ENCODE measurements around the gene CLTB.

Gene CLTB

GRCh38 chr5:176382721-176383120 is 33.6 kb downstream of the CLTB start:
- no peak for DNase-seq (ENCODE audit: low read depth, low spot score)

GRCh38 chr5:176381979-176382378 is 34.4 kb downstream of the CLTB start:
- DNase-seq (ENCODE audit: low read depth, low spot score), result no peak

- DNase-seq (ENCODE audit: low read depth, low spot score), result no peak
Measured at GRCh38 chr5:176381423-176381822, 34.9 kb downstream of the CLTB start.

GRCh38 chr5:176379881-176380280 is 36.5 kb downstream of the CLTB start:
- DNase-seq (ENCODE audit: low read depth, low spot score), result no peak

DNA sequence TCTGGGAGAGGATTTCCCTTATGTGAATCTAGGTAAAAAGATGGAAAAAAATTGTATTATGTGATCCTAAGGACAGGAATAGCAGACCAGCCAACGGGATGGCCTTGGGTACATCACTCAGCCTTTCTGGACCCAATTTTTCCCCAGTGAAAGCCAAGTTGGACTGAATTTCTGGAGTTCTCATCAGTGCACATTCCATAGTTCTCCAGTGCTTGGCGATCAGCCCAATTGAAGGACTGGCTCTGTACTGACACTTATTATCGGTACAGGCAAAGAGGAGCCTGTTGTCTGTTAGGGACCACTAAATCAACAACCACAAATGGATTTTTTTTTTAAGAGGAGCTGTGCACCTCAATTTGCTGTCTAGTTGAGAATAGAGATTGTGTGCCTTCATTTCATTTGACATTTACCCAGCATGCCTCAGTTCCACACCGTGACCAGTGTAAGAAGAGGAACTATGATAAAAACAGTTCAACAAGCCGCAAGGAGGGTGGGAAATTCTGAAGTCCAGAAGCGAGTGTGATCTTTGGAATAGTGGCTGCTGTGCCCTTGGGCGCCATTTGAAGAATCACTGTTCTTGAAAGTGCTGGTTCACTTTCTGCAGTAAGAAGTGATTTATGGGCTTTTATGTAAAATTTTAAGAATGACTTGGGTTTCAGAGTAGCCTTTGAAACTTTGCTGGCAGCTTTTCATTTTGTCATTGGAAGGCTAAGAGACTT is 43.1 kb downstream of the CLTB start:
- no peak for DNase-seq (ENCODE audit: low read depth, low spot score)

DNA sequence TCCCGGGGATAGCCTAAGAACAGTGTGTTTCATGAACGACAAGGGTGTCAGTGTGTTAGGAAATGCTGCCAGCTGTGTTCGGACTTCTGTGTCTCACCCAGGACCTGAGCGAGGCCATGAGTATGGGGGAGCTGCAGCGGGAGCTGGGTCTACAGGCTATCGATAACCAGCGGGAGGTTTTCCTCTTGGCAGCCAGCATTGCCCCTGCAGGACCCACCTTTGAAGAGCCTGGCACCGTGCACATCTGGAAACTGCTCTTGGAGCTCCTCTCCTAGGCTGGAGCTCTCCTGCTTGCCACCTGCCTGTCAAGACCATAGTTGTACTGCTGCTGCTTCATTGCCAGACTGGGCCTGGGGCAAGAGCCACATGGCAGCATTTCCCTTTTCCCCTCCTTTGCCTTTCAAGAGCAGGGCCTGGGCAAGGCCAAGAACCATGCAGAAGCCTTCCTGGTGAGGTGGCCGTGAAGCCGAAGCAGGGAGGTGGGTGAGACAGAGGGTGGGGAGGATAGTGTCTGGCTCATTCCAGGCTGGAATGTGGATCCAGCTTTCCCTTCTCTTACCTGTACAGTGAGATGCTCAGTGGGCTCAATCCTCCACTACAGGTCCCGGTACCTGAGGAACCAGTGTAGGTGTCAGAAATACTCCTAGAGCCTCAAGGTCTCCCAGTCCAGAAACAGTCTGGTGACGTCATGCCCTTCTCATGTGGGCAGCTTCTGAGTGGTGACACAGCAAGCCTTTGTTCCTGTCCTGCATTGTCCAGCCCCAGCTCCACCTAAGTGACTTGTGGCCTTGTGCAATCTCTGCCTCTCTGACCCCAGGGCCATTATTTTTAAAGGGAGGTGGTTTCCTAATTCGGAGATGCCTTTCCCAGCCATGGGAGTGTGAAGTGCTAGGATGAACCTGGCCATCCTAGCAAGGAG is 44.5 kb downstream of the CLTB start:
- DNase-seq (ENCODE audit: low read depth, low spot score), result no peak

DNA sequence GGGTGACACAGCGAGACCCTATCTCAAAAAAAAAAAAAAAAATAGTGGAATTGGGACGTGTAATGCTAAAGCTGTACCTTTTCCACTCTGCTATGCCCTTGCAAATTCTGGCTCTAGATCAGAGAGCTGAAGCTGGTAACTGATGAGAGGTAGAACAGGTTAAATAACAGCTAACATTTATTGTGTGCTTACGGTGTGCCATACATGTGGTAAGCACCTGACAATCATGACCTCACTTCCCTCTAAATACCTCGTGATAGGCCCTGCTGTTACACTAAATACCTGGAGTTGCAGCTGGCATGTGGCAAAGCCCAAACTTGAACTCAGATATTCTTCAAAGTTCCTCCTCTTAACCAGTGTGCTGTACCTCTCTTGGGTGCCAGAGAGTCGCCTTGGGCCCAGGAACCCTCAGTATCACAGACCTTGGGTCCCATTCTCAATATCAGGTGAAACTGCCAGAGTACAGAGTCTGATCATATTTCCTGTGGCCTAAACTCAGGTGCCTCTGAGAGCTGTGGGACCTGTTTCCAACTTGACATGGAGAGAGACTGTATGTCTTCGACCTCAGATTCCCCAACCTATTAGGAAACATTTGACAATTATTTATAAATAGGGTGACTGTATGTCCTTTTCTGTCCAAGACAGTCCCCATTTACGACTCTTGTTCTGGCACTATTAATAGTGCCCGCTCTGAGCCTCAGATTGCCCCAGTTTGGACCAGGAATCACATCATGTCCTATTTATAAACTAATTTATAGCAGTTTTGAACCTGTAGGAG is 46.2 kb downstream of the CLTB start:
- DNase-seq (ENCODE audit: low read depth, low spot score), result no peak

GRCh38 chr5:176368726-176369125 is 47.6 kb downstream of the CLTB start:
- no peak for DNase-seq (ENCODE audit: low read depth, low spot score)

GRCh38 chr5:176366232-176366894 is 50.0 kb downstream of the CLTB start:
- DNase-seq (ENCODE audit: low read depth, low spot score), result no peak

DNA sequence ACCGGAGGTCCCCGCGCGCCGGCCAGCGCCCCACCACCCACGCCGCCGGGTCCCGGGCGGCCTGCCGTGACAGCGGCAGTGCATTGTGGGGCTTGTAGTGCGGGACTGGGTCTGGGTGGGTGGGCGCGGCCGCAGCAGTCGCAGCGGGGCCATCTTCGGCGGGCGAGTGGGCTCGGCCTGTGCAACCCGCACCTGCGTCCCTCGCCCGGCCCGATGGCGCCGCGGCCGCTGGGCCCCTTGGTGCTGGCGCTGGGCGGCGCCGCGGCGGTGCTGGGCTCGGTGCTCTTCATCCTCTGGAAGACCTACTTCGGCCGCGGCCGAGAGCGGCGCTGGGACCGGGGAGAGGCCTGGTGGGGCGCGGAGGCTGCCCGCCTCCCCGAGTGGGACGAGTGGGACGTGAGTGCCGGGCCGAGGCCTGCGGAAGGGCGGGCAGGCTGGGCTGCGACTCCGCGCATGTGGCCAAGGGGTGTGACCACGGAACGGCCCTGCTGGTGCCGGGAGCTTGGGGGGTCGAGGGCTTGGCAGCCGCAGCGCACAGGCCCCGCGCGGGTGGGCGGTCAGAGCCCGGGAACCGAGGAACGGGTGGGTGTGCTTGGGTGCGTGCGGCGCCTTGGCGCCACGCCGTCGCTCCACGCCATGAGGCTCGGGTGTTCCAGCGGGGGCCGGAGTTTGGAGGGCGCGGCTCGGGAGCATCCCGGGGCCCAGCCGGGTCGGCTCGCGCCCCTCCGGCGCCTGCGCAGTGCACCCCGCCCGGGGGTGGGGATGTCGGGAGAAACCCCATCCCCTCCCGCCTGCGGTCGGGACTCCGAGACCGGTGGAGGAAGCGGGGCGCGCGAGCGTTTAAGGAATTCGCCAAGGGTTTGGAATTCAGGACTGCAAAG is 50.7 kb downstream of the CLTB start, which contains the start of gene ARL10:
Gene ARL10, plus strand, starts transcription at position 137 of the 881 bp plus-strand sequence. Its CDS starts 77 bp downstream, at position 214.
- peak; percentile 28 for DNase-seq (ENCODE audit: low read depth, low spot score)

- no peak for DNase-seq (ENCODE audit: low read depth, low spot score)
Measured at GRCh38 chr5:176364765-176365350, 51.5 kb downstream of the CLTB start.

GRCh38 chr5:176362233-176362490 is 54.2 kb downstream of the CLTB start:
- no peak for DNase-seq (ENCODE audit: low read depth, low spot score)

DNA sequence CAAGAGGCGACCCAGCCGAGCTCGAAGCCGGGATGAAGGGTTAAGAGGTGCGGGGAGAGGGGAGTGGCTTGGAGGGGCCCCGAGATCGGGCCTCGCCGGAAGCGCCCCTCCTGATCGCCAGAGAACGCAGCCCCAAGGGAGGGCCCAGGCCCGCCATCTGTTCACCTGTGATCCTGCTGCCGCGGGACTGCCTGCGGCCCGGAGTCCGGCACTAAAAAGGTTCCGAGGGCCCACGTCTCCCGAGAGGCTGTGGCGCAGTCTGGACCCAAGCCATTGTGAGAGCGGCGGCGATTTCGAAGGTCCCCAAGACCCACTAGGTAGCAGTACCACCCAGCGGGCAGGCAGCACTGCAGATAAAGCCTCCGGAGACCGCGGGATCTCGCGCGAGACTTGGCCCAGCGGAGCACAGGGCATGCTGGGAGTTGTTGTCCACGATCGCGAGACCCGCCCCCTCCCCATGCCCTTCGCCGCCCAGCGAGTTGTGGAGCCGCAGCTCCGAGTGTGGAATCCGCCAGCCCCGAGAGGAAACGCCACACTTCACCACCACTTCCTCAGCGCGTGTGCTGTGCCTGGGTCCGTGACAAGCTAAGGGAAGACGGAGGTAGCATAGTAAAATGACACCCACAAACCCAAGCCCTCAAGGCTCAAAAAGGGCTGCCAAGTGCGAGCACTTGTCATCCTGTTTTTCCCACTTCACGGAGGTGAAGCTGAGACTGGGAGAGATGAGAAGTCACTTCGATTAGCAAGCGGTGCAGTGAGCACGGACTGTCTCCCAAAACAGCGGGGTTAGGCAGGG is 54.7 kb downstream of the CLTB start, which contains the start of gene KIAA1191:
Gene KIAA1191, minus strand, starts transcription at position 328 of the 796 bp plus-strand sequence. CDS start 2,256 bp downstream, outside the sequence.
- DNase-seq (ENCODE audit: low read depth, low spot score), result peak; percentile 87

DNA sequence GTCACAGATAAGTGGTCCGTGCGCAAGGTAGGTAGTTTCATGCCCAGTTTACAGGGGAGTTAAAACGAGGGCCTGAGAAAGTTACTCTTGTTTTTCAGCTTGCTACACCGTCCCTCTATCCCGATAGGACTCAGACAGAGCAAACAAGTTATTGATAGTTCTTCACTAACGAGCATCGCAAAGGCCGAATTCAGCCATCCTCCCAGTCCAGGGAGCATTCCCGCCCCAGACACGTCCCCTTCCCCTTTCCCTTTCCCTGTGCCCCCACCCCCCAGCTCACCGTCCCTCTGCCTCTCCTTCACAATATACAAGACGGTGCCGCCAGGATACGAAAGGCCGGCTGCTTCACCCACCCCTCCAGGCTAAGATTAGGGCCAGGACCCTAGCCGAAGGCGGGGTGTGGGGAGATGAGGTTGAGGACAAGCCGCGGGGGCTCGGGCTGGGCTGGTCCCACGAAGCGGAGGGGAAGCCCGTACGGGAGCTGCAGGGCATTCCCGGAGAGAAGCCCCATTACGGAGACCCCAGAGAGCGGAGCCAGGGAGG is 55.4 kb downstream of the CLTB start:
- DNase-seq (ENCODE audit: low read depth, low spot score), result no peak

GRCh38 chr5:176359658-176360057 is 56.7 kb downstream of the CLTB start:
- DNase-seq (ENCODE audit: low read depth, low spot score), result no peak

DNA sequence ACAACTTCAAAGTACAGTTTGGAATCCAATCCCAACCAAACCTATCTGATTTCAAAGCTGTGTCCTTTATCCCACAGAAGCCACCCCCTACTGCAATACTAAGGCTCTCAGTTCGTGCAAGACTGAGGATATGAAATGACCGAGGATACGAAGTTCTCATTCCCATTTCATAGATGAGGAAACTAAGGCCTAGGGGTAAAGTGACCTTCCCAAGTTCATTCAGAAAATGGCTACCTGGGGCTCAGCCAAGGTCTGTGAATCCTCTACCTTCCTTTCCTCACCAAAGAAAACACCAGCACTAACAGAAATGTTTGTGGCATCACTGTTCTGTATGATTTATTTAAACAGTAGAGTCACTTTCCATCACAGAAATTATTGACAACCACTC is 60.2 kb downstream of the CLTB start:
- no peak for DNase-seq (ENCODE audit: low read depth, low spot score)

DNA sequence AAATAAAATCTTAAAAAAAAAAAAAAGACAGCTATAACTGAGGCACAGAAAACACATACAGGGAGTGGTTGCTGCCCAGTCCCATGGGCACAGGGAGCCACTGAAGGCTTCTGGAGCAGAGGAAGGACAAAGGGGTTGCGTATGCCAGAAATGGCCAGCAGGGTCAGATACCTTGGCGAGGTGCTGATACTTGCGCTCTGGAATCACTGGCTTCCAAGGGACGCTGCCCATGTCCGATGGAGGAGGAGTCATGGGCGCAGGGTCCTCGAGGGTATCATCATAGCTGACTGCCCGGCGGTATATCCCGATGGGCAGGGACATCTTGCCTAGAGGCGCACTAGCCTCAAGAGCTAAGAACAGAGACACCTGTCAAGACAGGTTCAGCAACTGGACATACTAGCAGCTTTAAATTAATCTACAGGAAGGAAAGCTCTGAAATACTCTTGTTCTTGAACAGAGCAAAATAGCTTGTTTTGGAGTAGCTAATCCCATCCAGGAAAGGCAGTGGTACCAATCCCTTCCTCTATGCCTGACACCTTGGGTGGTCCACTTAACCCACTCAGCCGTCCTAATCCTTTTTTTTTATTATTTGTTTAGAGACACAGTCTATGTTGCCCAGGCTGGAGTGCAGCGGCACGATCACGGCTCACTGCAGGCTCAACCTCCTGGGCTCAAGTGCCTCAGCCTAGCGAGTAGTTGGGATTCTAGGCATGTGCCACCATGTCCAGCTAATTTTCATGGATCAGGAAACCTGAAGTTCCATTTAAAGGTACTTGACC is 60.8 kb downstream of the CLTB start:
- DNase-seq (ENCODE audit: low read depth, low spot score), result no peak

DNA sequence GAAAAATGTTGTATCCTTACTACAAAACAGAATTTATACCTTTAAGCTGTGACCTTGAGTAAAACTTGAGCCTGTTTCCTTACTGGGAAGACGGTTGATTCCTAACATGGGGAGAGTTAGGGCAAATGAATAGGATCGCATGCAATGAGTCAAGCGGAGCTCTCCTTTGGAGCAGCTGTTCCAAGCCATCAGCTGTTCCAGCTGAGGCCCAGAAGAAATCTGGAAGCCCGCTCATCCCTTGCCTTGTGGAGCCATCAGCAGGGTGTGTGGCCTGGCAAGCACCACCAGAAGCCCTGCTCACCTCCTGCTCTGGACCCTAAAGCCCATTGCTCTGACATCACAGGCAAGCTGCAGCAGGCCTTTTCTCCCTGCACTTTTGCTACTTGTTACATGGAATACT is 62.8 kb downstream of the CLTB start:
- DNase-seq (ENCODE audit: low read depth, low spot score), result no peak

All from activated CD4-positive, CD25-positive, alpha-beta regulatory T cell treated with anti-CD3 and anti-CD28 coated beads, Interleukin-2, amount 50 U/mL, for 16 hours (primary cell).